Measurements from ENCODE around the gene ARV1.

DNA sequence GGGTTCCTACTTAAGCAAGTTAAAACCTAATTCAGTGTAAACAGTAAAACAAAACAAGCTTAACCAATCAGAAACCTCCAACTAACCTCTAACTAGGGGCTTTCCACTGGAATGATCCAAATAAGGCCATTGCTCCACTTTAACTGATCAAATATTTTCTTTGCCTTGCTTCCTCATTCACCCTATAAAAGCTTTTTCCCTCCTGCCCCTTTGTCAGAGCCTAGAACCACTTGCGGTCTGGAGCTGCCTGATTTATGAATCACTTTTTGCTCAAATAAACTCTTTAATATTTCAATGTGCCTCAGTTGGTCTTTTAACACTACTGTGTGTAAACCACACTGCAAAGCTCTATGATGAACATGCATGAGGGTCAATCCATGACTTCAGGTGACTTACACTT, 65.7 kb downstream of the ARV1 start:
- TF ChIP-seq, protein P1, sequence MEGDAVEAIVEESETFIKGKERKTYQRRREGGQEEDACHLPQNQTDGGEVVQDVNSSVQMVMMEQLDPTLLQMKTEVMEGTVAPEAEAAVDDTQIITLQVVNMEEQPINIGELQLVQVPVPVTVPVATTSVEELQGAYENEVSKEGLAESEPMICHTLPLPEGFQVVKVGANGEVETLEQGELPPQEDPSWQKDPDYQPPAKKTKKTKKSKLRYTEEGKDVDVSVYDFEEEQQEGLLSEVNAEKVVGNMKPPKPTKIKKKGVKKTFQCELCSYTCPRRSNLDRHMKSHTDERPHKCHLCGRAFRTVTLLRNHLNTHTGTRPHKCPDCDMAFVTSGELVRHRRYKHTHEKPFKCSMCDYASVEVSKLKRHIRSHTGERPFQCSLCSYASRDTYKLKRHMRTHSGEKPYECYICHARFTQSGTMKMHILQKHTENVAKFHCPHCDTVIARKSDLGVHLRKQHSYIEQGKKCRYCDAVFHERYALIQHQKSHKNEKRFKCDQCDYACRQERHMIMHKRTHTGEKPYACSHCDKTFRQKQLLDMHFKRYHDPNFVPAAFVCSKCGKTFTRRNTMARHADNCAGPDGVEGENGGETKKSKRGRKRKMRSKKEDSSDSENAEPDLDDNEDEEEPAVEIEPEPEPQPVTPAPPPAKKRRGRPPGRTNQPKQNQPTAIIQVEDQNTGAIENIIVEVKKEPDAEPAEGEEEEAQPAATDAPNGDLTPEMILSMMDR (IDR thresholded peaks at IDR 0.05) = no peak
- no peak for TF ChIP-seq POLR2A (IDR thresholded peaks at IDR 0.05)

Measured in vagina (tissue), 2 donors.